Measurements from ENCODE around the gene ARPC4.

Gene ARPC4

DNA sequence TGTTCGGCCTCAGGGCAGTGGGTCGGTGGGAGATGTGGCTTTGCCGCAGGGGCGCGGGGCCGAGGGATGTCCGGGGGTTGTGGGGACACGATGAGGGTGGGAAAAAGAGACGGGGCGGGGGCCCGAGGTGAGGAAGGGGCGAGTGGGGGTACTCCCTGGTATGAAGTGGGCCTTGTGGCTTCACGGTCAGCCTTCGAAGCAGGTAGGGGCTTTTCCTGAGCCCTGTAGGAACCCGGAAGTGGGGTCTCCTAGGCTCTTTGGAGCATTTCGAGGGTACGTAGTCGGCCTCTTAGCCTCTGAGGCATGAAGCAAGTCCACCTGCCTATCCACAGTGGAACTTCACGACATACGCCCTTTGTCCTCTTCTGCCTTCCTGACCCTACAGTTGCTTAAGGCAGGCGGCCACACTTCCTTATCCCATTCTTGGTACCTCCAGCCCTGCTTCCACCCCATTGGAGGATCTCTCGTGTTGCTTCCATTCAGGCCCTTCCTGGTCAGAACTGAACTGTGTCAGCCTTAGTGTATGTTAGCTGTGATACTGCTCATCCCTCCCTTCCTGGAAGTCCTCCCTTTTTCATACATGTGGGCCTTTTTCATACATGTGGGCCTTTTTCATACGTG lies 389 bp downstream of the ARPC4 start:
- DNase-seq (ENCODE audit: low spot score), result no peak

DNA sequence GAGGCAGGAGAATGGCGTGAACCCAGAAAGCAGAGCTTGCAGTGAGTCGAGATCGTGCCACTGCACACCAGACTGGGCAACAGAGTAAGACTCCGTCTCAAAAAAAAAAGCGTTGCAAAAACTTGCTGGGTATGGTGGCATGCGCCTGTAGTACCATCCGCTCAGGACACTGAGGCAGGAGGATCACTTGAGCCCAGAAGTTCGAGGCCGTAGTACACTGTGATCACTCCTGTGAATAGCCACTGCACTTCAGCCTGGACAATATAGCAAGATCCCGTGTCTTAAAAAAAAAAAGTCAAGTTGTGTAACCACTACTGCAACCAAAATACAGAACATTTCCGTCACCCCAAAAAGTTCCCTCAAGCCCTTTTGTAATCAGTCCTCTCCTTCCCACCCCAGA lies 1.5 kb downstream of the ARPC4 start:
- DNase-seq (ENCODE audit: low spot score), result no peak

DNA sequence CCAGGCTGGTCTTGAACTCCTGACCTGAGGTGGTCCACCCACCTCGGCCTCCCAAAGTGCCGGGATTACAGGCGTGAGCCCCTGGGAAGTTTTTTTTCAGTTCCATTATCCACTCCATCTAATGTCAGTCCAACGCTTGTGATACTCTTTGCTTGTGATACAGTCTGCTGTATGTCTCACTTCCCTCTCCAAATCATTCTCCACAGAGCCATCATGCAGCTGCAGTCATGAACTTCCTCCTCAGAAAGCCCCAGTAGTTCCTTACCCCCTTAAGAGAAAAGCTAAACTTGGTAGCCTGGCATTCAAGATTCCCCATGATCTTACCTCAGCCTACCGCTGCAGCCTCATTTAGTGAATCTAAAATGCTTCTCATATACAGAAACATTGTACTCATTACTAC lies 2.3 kb downstream of the ARPC4 start:
- no peak for DNase-seq (ENCODE audit: low spot score)

DNA sequence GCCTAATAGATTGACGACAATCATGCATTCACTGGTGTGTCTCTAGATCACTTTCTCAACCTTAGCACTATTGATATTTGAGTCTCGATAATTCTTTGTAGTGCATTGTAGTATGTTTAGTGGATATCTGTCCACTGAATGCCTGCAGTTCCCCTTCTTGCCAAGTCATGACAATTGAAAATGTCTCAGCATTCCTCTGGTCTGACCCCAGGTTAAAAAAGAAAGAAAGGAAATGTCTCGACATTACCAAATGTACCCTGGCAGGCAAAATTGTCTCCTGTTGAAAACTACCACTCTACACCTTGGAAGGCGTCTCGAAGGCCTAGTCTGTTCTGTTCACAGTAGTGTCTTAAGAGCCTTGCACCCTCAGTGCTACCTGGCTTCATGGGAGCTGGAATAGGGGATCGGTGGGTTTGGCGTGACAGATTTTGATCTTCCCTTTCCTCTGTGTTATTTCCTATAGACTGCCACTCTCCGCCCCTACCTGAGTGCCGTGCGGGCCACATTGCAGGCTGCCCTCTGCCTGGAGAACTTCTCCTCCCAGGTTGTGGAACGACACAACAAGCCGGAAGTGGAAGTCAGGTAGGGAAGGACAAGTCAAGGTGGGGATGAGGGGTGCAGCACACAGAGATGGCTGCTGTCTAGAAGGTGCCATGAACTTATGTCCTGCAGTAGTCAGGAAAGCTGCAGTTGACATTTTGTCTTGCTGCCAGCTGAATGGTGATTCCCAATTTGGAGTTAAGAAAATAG lies 4.5 kb downstream of the ARPC4 start:
- no peak for DNase-seq (ENCODE audit: low spot score)

DNA sequence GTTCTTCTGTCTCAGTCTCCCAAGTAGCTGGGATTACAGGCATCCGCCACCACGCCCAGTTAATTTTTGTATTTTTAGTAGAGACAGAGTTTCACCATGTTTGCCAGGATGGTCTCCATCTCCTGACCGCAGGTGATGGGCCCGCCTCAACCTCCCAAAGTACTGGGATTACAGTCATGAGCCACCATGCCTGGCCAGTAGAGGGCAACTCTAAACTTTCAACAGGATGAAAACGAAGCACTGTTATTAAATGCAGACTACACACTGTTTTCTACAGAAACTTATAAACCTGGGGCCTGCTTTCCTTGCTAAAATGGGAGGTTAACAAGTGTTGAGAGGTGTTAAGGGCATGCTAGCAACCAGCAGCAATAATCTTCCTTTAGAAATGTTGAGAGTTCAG lies 7.6 kb downstream of the ARPC4 start:
- DNase-seq (ENCODE audit: low spot score), result no peak

DNA sequence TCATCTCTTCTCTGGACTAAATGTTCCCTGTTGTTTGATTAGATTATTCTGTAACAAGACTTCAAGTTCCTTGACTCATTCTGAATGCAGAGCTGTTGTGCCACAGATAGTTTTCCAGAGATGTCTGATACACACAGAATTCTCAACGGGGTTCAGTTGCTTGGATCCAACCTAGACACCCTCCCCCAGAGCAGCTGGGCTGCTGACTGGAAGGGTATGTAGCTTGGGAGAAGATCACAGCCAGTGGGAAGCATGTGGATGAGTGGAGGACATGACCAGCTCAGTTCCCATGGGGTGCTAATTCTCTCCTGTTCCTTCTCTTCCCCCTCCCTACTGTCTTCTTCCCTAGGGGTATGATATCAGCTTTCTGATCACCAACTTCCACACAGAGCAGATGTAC lies 10.6 kb downstream of the ARPC4 start:
- no peak for DNase-seq (ENCODE audit: low spot score)

DNA sequence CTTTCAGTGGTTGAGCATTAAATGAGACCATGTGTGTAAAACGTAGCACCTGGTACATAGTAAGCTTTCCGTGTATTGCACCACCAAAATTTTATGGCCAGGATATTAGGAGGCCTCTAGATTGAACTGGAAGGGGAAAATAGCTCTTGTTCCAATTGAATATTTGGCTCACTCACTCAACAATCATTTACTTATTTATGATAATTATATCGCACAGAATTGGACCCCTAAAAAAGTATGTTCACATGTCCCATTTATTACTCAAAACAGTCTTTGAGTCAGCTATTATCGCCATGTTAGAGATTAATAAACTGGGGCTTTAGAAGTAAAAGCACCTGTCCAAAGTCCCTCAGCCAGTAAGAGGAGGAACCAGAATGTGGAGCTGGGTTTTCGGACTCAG lies 12.1 kb downstream of the ARPC4 start:
- DNase-seq (ENCODE audit: low spot score), result no peak

DNA sequence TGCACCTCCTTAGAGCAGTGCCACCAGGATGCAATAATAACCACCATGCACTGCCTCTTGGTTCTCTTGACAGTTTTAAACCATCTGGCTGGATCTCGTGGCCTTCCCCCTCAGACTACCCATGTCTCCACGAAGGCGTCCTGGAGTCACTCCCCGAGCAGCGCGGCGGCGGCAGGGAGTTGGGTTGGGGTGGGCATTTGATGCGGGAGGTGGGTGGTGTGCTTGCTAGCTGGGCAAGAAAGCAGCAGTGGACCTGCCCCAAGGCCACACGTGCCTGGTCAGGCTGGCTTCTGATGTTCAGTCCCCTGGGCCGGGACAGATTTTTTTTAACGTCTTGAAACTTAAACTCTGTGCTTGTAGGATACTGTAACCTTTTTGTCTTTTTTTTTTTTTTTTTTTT lies 13.3 kb downstream of the ARPC4 start:
- no peak for DNase-seq (ENCODE audit: low spot score)

DNA sequence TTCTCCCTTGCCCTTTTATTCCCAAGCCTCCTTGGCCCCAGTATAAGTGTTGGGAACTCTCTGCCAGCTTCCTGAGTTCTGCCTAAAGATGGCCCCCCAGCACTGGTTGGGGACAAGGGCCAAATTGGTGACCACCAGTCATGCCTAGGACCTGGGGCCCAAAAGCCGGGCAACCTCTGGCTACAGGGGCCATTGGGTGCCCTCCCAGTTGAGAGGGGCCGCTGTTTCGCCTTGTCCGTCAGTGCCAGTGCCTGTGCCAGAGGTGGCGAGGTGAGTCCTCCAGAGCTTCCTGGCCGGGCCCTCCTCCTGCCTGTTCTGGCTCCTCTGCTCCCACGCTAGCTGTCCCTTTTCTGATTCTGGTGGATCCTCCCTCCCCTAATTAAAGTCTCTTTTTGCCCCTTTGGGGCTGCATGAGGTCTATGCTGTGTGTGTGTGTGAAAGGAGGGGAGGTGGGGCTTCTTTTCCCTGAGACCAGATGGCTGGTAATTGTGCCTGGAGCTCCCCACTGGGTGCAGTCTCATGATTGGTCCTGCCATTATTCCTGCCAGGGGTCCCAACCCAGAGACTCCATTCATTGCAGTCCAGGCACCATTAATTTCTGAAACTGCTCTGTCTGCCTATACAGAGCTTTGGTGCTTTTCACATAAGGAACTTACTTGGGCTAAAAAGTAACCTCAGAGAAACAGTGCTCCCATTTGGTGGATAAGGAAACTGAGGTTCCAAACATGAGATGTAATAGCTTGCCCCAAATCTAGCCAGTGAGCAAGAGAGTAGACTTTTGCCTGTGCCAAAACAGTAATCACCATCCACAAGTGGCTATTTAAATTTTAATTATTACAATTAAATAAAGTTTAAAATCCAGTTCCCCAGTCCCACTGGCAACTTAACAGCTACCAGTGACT lies 14.1 kb downstream of the ARPC4 start:
- DNase-seq (ENCODE audit: low spot score), result no peak

DNA sequence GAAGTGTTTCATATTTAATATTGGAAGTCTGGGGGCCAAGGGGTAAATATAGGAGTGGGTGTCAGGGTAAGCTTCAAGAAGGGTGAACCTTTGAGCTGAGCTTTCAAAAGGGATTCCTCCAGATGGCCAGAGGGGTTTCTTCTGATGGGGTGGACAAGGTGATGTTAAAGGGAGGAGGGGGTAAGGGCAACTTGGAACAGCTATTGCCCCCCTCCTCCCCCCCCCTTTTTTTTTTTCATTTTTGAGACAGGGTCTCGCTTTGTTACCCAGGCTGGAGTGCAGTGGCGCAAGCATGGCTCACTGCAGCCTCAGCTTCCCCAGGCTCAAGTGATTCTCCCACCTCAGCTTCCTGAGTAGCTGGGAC lies 15.1 kb downstream of the ARPC4 start:
- DNase-seq (ENCODE audit: low spot score), result no peak

DNA sequence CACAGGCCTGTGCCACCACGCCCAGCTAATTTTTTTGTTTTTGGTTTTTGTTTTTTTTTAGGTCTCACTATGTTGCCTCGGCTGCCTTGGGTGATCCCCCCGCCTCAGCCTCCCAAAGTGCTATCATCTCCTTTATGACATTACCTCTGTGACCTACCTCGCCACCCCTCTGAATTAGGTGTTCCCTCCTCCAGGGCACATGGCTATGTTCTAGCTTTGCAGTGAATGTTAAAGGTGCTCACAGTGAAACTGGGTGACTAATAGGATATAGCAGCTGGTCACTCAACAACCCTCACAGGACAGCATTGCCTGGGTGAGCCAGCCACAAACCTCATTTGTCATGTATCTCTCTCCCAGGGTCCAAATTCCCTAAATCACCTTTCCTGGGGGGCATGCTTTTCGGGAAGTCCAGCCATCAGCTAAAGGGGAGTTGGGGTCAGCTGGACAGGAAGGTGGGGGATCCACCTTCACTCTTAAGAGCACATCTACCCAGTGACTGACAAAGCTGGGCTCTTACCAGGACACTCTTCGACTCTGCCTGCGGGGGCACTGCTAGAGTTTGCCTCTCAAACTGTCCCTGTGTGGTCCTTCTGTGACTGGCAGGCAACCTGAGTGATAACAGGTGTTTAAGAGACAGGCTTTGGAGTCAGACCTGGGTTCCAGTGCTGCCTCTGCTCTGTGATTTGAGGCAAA lies 15.6 kb downstream of the ARPC4 start:
- DNase-seq (ENCODE audit: low spot score), result peak; percentile 83

DNA sequence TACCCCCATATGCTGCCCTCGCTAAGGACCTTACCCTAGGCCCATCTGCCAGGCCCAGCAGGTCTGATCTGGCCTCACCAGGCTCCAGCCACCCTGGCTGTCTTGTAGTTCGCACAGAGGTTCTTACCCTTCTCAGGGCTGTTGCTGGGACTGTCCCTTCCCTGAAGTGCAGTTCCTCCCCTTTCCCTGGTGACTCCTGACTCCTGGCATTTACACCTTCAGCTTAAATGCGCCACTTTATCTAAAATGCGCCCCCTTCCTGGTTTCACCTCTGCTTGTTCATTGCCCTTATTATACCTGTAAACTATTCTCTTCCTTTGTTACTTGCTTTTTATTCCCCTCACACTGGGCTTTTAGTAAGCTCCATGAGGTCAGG lies 16.3 kb downstream of the ARPC4 start:
- DNase-seq (ENCODE audit: low spot score), result no peak

DNA sequence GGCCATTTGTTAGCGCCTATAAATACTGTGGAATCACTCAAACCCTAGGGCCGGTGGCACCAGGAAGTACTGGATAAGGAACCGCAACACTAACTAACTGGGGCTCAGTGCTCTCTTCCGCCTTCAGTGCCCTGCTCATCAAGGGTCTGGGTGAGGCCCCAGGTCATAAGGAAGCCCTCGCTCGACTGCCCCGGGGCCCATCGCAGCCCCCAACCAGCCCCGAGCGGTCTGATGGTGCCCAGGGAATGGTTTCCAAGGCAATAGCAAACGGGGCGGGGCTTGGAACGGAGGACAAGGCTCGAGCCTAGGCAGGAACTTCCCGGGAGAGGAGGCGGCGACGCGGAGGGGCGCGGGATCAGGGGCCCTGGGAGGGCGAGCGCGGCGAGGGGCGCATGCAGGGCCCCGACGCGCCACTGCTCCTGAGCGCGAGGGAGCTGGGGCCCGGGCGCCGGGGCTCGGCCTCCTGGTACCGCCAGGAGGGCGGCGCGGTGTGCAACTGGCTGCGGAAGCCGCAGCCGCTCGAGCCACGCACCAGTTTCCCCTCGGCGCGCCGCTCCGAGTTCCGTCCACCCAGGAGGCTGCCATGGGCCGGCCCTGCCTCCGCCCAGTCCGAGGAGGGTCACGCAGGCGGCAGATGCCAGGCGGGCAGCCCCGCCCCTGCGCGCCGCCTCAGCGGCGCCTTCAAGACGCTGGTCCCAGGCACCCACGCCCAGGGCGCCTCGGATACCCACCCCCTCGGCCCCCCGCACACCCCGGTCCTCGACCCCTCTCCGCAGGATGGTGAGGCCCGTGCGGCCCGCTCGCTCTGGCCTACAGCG lies 16.9 kb downstream of the ARPC4 start, which contains the start of gene TTLL3:
TSS of gene TTLL3 (plus strand) at position 648 of the 818 bp plus-strand sequence. CDS start 400 bp downstream, outside the sequence.
- peak; percentile 88 for DNase-seq (ENCODE audit: low spot score)

DNA sequence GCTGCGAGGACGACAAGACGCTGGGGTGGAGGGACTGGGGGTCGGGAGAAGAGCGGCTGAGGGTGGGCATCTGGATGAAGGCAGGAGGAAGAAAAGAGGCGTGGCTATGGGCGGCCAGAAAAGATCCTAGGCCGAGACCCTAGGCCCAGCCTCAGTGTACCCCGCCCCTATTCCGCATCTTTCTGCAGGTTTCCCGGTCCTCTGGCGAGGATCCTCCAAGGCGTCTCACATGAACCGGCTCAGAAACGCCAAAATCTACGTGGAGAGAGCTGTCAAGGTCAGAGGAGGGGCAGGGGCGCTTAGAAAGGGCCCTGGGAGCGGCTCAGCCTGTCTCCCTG lies 17.5 kb downstream of the ARPC4 start:
- no peak for DNase-seq (ENCODE audit: low spot score)

DNA sequence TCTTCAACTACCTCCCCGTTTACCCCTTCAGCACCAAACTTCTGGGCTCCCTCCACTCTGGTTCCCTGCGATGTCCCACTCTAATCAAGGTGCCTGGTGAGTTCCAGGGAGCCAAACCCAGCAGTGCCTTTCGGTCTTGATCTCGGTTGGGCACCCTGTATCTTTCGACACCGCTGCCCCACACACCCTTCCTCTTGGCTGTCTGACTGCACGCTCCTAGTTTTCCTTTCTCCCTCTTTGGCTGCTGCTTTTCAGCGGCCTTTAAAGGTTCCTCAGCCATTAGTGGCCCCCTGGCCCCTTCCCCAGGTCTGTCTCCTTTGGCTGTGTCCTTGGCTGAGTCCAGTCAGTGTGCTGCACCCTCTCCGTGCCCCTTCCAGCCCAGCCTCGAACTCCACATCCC lies 18.0 kb downstream of the ARPC4 start:
- no peak for DNase-seq (ENCODE audit: low spot score)

DNA sequence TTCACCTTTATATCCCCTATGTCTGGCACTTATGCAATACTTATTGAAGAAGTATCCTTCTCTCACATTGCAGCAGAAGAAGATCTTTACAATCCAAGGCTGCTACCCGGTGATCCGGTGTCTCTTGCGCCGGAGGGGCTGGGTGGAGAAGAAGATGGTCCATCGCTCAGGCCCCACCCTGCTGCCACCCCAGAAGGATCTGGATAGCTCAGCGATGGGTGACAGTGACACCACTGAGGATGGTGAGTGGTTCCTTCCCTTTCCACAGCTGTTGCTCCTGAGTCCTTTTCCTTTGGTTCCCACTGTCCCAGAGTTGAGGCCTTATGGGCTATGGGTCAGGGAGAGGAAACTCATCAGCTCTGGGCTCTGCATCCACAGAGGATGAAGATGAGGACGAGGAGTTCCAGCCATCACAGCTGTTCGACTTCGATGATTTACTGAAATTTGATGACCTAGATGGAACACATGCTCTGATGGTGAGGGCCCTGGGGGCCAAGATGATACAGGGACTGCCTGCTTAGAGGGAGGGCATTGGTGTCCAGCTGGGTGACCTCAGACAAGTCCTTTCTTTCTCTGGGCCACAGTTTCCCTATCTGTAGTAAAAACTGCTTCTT lies 20.1 kb downstream of the ARPC4 start:
- DNase-seq (ENCODE audit: low spot score), result no peak

DNA sequence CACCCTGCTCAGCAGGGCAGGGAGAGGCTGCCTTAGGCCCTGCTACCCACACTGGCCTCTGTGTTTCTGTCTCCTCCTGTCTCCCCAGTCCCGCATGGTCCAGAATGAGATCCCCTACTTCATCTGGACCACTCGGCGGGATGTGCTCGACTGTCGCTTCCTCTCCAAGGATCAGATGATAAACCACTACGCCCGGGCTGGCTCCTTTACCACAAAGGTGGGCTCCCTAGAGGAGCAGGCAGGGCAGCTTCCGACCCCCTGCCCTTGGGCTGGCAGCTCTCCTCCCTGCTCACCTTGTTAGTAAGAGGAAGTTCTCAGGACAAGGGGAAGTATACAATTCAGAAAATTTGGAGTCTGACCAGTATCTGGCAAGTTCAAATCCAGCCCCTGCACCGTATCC lies 23.1 kb downstream of the ARPC4 start:
- DNase-seq (ENCODE audit: low spot score), result no peak

DNA sequence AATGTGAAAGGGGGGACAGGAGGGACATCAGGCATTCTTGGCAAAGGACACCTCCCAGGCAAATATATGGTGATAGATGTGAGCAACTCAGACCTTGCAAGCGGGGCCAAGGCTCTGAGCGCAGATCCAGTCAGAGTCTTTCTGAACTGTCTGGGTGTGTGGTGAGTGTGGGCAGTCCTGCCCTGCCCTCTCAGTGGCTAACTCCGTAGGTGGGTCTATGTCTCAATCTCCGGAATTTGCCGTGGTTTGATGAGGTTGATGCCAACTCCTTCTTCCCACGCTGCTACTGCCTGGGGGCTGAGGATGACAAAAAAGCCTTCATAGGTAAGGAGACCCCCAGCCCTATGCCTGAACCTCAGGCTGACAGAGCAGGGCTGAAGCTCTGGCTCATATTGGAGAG lies 24.6 kb downstream of the ARPC4 start:
- no peak for DNase-seq (ENCODE audit: low spot score)

DNA sequence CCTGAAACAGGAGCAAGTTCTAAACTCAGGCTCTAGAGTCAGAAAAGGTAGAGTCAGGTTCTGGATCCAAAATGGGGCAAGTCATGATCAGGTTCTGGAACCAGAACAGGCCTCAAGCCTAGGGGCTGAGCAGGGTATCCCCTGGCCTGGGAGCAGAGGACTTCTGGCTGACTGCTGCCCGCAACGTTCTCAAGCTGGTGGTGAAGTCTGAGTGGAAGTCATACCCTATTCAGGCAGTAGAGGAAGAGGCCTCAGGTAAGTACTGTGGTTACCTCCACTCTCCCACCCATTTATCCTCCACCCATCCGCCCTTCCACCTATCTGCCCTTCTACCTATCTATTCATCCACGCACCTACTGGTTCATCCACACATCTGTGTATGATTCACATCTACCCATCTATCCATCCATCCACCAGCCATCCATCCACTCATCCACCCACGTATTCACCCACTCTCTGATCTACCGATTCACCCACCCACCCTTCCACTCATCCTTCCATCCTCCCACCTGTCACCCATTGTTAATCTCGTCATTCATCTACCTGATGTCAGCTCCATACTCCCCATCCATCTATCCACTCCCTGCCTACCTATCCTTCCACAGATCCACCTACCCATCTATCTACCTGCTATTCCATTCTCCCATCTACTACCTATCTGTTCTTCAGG lies 25.9 kb downstream of the ARPC4 start:
- DNase-seq (ENCODE audit: low spot score), result no peak

DNA sequence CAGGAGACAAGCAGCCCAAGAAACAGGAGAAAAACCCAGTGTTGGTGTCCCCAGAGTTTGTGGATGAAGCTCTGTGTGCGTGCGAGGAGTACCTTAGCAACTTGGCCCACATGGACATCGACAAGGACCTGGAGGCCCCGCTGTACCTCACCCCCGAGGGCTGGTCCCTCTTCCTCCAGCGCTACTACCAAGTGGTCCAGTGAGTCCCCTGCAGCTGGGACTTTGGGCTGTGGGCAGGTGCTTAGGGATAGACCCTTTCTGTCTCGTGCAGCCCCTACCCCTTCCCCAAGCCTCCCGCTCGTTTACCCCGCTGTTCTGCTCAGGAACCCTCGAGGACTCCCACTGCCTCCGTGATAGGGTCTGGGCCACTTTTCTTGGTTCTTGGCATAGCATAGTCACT lies 27.7 kb downstream of the ARPC4 start:
- DNase-seq (ENCODE audit: low spot score), result no peak

DNA sequence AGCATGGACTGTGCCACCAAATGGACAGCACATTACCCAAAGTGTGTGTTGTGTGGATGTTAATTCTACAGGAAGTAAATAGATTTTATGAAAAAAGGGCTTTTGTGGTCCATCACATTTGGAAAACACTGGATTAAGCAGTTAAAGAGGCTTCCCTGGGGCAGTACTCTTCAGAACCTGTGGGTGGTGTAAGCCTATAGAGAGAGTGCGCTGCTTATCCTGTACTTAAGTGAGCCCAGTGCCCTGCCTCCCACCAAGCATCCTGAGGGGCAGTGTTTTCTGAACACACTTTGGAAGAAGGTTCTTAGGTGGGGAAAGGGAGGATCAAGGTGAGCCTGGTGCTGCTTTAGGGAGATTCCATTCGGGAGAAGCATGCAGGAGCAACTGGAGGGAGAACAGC lies 28.1 kb downstream of the ARPC4 start:
- peak; percentile 62 for DNase-seq (ENCODE audit: low spot score)
